ENCODE data around the gene DOCK10. TPM values are rescaled to one million over a fixed set of nuclear protein-coding genes. Genes with fewer than 3 reads are reported as not detected.

The DOCK10 gene
- total and polyA plus RNA-seq, 10 of the 15 experiments (the other 5 are each of a cell fraction or from before 2014, with no cell fraction given) = 16.9 to 120 (median 85.5) TPM

GRCh38 chr2:224836263-224836662, 206.0 kb downstream of the DOCK10 start:
- Histone ChIP-seq H2AFZ (ENCODE audit: control insufficient read depth, low read depth, low read length) (no peak overlapping the region), H3K36me3 (ENCODE audit: control insufficient read depth in 2 of 2, insufficient read depth in 2 of 2, low read length in 1 of 2) (peaks cover 2 to 62% of the 10 kb centered on the region in 2 experiments), H3K27me3 (replicated peaks in 1 of 2; ENCODE audit: control insufficient read depth in 2 of 2, insufficient read depth in 2 of 2, low read length in 1 of 2) (no peaks in the 10 kb centered on the region), H3K4me1 (ENCODE audit: control insufficient read depth, insufficient read depth, low read length) (no peaks in the 10 kb centered on the region), H3K4me2 (ENCODE audit: control insufficient read depth, insufficient read depth) (no peak overlapping the region), H3K4me3 (no peak overlapping the region), H3K79me2 (ENCODE audit: control insufficient read depth, insufficient read depth, low read length) (no peaks in the 10 kb centered on the region), H4K20me1 (ENCODE audit: control insufficient read depth, insufficient read depth) (no peaks in the 10 kb centered on the region), H3K9me3 (replicated peaks; ENCODE audit: control insufficient read depth, insufficient read depth, low read length) (no peaks in the 10 kb centered on the region), H3K27ac (ENCODE audit: control insufficient read depth, insufficient read depth) (no peak overlapping the region), H3K9ac (ENCODE audit: control insufficient read depth, insufficient read depth, low read length) (no peak overlapping the region)
- ATAC-seq (no peak), FAIRE-seq (no peak), DNase-seq (ENCODE audit: low read depth, low spot score) (no peak)
- CTCF ChIA-PET = interaction anchor here (0.6 to 0.8 kb wide), 2 partner anchors 19 to 207 kb away, joined by 3 read pairs; partner anchors contain the start of gene DOCK10
- intact Hi-C loops (cut with micrococcal nuclease; ENCODE audit: unreplicated experiment) (no loop called here), in situ Hi-C loops (cut with MboI) (no loop called here)
- SMC1A ChIA-PET (ENCODE audit: uncharacterized antibody, unreplicated experiment) = interaction anchor here (1.4 kb wide), 1 partner anchor 153 kb away, joined by 3 read pairs; no protein-coding TSS in a partner anchor
- RAD21 ChIA-PET (ENCODE audit: unreplicated experiment) = no interaction called here
- POLR2A ChIA-PET = no interaction called here
- no TSS peak for BruUV-seq (replicated peaks)
- no peak for TF ChIP-seq SMC3 (IDR thresholded peaks at IDR 0.05; ENCODE audit: borderline replicate concordance, low read length)
- no peak for TF ChIP-seq FOS (IDR thresholded peaks at IDR 0.05; ENCODE audit: borderline replicate concordance, extremely low read depth, insufficient read length)
- TF ChIP-seq SMARCA5 (IDR thresholded peaks at IDR 0.05) = no peak
- no peak for TF ChIP-seq HDGF (IDR thresholded peaks at IDR 0.05)
- no peak for TF ChIP-seq RBBP5 (conservative IDR thresholded peaks at IDR 0.05)
- TF ChIP-seq NR2C1 (IDR thresholded peaks at IDR 0.05) = no peak

DNA sequence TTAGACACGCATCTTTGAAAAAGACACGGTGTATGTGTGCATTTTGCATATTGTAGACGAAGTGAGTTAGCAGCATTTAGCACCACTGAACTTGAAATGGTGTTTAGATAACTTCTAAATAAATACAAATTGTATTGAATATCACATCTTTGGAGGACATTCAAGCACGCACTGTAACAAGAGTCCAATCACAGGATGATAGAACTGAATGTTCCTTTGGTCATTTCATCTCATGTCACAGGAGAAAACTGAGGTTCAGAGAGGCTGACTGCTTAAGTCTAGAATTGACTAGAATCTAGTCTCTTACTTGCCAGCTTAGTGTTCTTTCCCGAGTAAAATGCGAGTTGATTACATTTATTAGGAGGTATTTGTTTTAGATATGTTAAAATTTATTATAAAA, 206.9 kb downstream of the DOCK10 start:
- ChIA-PET SMC1A (ENCODE audit: uncharacterized antibody, unreplicated experiment) (interaction anchor here (1.4 kb wide), 1 partner anchor 153 kb away, joined by 3 read pairs; no protein-coding TSS in a partner anchor), POLR2A (no interaction called here), RAD21 (ENCODE audit: unreplicated experiment) (no interaction called here), CTCF (interaction anchor here (0.6 kb wide), 1 partner anchor 185 kb away, joined by 3 read pairs; no protein-coding TSS in a partner anchor)
- Histone ChIP-seq H3K4me3 (no peak overlapping the region), H3K4me1 (ENCODE audit: control insufficient read depth, insufficient read depth, low read length) (no peaks in the 10 kb centered on the region), H3K9me3 (replicated peaks; ENCODE audit: control insufficient read depth, insufficient read depth, low read length) (no peaks in the 10 kb centered on the region), H3K27me3 (replicated peaks in 1 of 2; ENCODE audit: control insufficient read depth in 2 of 2, insufficient read depth in 2 of 2, low read length in 1 of 2) (no peaks in the 10 kb centered on the region), H3K79me2 (ENCODE audit: control insufficient read depth, insufficient read depth, low read length) (no peaks in the 10 kb centered on the region), H3K27ac (ENCODE audit: control insufficient read depth, insufficient read depth) (no peak overlapping the region), H3K9ac (ENCODE audit: control insufficient read depth, insufficient read depth, low read length) (no peak overlapping the region), H3K36me3 (ENCODE audit: control insufficient read depth in 2 of 2, insufficient read depth in 2 of 2, low read length in 1 of 2) (peaks cover 2 to 59% of the 10 kb centered on the region in 2 experiments), H3K4me2 (ENCODE audit: control insufficient read depth, insufficient read depth) (no peak overlapping the region), H2AFZ (ENCODE audit: control insufficient read depth, low read depth, low read length) (no peak overlapping the region), H4K20me1 (ENCODE audit: control insufficient read depth, insufficient read depth) (no peaks in the 10 kb centered on the region)
- no peak for ATAC-seq
- FAIRE-seq = no peak
- no TSS peak for BruUV-seq (replicated peaks)
- intact Hi-C loops (cut with micrococcal nuclease; ENCODE audit: unreplicated experiment) (no loop called here), in situ Hi-C loops (cut with MboI) (no loop called here)
- TF ChIP-seq HDAC2 (IDR thresholded peaks at IDR 0.05) = no peak
- DNase-seq (ENCODE audit: low read depth, low spot score) = no peak
- 81% methylated on average over 6 of the region's 6 CpGs for WGBS (ENCODE audit: insufficient coverage, insufficient replicate concordance, low lambda C conversion rate, missing lambda C conversion rate)
